HG03045 (cell line): ENCODE data around the gene SLC7A6.
A peak's percentile ranks its signal among the peaks of the same experiment; 100 is the strongest.
"Not testable (repeated sequence)": the region's sequence is repeated elsewhere in the genome, so short reads cannot be mapped to it uniquely, and the experiment has no call there.

Source experiments
- ATAC-seq: cut with Tn5 transposase; IDR thresholded peaks from one replicate; pipeline ENCODE4 v1.9.1; 2021; ENCODE audit warnings: mild to moderate bottlenecking, moderate library complexity; ENCODE audit not compliant: unreplicated experiment

Gene SLC7A6

DNA sequence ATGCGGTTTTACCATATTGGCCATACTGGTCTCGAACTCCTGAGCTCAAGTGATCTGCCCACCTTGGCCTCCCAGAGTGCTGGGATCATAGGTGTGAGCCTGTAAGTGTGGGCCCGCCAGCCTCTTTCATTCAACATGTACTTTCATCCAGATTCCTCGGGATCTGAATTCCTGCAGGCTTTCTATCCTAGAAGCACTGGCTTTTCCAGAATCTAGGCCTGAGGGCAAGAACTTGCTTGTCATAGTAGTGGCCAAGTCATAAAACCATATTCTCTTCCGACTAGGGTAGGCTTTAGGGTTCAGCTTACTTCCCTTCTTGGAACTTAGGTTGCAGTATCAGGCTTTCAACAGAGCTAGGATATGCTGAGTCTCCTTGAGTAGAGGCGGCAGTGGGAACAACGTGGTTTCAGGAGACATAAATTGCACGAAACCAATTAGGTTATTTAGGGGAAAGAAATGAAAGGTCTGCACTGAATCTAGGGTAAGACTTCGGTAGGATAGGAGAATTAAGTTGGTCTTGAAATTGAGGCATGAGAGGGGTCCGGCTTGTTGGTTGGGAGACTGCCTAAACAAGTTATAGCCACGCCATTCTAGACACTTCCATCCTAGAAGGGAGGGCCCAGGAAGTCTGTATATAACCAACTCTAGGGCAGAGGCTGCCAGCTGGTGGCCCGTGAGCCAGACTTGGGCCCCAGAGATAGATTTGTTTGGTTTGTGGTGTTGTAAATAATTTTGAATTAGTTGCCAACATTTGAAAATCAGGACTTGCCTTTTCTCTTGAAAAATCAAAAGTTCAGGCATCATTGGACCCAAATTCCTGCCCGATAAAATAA, 15.6 kb downstream of the SLC7A6 start:
- ATAC-seq: no peak

DNA sequence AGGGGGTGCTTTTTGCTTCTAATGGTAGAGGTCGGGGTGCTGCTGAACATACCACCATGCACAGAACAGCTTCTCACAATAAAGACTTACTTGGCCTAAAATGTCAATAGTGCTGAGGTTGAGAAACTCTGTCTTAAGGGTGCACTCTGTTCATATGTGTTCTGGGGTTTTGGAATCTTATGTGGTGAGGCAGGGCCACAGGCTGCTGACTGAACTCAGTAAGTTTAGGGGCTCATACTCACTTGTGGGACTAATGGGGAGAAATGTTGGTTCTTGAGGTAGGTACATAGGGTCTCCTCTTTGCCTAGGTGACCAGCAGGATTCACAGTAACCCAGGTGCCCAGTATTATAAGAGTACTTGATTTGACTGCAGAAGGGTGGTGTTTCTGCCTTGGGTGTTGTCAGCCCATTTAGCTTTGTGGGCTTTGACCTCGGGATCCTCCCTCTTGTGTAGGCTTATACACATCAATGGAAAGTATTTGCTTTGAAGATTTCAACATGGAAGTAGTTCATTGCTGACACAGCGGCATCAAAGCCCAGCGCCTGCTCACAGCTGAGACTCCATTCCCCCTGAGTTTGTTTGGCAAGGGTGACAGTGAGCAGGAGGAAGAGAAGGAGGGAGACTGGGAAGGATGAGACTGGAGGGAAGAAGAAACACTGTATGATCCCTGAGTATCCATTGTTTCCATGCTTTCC, 17.2 kb downstream of the SLC7A6 start:
- no peak for ATAC-seq

DNA sequence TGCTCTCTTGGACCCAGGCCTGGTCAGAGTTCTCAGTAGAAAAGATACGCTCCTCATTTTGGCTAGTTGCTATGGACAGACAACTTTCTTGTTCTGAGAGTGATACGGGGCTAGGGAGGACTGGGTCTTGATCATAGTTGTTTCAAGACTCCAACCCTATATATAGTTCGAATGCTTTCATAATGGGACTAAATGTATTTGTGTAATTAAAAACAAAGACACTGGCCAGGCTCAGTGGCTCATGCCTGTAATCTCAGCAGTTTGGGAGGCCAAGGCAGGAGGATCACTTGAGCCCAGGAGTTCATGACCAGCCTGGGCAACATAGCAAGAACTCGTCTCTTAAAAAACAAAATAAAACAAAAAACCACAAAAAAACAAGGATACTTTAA, 17.7 kb downstream of the SLC7A6 start:
- ATAC-seq: no peak

DNA sequence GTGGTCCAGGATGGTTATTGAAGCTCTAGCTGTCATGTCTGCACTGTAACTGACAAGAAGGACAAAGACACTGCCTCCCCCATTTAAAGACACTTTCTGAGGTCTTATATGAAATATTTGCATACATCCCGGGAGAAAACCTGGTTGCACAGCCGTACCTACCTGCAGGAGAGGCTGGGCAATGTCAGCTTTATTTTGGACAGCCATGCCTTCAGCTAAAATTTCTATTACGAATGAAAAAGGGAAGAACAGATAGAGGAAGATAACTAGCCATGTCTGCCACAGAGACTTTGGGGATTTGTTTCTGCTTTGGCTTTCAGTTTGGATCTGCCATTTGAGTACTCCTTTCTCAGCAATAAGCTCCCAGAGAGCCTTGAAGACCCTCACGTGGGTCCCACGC, 19.0 kb downstream of the SLC7A6 start:
- no peak for ATAC-seq

DNA sequence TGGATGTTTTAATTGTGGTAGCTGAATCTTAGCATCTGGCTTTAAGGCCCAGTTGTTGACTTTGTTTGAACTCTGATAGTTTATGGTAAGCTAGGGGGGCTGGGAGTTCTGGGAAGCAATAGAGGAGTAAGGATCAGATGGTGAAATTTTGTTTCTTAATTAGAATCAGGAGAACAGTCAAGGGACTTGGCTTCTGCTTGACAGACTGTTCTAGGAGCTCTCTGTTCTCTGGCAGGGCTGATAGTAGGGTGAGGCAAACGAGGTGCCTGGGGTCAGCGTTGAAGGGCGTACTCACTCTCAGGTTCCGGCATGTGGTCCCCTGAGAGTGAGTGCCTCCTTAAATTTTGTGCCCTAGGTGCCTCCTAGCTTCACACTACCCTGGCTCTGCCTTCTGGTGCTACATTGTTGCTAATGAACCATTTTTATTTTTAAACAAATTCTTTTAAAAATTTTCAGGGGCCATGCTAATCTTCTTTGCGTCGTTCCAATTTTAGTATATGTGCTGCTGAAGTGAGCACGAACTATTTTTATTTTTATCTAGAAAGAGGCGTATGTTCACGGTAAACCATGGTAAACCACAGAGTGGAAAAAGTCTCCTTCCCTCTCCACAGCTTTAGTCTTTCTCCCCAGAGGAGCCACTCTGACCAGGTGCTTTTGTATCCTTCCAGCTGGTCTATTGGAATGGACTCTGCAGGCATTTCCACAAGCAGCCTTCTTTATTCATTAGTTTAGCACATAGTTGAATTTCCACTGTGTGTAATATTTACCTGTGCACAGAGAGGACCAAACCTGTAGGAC, 19.7 kb downstream of the SLC7A6 start:
- ATAC-seq: peak; percentile 47

DNA sequence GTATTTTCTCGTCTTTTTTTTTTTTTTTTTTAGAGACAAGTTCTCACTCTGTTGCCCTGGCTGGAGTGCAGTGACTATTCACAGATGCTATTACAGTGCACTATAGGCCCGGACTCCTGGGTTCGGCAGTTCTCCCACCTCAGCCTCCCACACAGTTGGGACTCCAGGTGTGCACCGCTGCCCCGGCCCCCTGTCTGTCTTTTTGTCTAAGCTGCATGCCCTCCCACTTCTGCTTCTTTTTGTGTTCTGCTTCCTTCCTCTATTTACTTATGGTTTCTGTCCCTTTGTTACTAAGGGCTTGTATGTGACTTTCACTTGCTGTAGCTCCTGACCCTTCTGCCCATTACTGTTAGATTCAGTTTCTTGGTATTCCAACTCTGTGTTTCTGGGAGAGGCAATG, 20.5 kb downstream of the SLC7A6 start:
- no peak for ATAC-seq

DNA sequence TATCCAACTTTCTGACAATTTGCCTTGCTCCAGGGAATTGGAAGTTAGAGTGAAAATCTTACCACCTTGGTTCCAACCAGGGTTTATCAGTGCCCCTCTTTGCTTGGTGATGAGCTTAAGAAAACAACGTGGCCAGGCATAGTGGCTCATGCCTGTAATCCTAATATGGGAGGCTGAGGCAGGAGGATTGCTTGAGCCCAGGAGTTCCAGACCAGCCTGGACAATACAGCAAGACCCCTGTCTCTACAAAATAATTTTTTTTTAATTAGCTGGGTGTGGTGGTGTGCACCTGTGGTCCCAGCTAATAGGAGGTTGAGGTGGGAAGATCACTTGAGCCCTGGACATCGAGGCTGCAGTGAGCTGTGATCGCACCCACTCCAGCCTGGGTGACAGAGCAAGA, 21.4 kb downstream of the SLC7A6 start:
- no peak for ATAC-seq

DNA sequence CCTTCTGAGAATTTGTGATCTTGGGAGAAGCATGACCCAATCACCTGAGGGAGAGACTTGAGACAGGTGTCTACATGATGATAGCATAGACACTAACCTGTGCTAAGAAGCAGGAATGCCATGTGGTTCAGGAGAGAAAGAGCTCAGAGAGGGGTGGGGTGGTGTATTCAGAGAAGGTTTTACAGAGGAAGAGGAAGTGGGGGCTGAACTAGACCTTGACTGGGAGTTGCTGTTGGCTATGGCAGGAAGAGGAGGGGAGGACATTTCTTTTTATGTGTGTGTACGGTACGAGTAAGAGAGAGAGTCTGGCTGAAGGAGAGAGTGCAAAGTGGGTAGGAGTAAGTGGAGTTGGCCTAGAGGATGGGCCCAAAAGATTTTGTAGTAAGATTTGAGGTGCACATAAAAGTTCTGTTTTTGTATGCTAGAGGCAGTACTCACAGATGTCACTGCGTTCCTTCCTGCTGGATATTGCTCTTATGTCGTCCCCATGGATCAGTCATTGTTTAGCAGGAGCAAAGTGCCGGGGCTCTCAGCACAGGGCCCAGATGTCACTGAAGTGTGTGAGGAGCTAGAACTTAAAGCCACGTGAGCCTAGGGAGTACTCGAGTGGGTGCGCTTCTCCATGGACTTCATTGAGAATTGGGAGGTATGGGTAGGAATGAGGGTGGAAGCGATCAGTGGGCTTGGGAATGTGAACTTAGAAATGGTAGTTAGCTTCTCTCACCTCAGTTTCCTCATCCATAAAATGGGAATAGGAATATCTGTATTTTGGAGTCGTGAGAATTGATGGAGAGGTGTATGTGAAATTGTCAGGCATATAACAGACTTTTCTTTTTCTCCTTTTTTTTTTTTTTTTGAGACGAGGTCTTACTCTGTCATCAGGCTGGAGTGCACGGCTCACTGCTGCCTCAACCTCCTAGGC, 22.1 kb downstream of the SLC7A6 start:
- ATAC-seq: no peak

DNA sequence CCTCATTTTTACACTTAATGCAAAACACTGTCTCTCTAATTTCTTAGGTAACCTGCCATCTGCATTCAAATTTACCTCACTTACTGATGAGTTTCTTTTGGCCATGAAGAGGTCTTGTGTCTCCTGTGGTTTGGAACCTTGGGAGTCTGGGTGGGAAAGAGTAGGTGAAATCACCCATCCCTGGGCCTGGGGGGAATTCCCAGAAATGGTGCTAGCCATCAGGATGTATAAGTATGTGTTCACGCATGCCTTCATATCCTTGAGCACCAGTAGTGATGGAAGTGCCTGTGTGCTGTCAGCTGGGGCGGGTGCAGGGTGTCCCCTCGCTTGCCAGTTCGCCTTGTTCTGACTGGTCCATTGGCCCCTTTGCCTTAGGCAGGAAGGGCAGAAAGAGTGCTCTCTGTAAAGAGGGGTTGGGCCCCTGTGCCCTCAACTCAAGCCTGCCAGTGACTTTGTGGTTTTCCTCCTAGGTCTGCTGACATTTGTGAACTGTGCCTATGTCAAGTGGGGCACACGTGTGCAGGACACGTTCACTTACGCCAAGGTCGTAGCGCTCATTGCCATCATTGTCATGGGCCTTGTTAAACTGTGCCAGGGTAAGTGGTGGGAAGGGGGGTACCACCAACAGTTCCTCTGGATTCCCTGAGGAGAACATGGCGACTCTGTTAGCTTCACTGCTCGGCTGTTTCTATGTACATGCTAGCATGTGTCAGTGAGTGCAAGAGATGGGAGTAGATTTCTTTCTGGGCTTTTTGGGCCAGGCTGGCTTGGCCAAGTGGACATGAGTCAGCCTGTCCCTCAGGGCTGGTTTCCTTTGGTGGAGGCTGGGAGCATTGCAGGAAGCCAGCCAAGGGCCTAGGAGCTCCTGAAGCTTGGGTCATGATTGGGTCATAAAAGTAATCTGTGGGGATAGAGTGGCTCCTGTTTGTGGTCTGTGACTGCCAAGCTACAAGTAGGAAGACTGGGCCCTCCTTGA, 23.2 kb downstream of the SLC7A6 start:
- ATAC-seq: no peak

DNA sequence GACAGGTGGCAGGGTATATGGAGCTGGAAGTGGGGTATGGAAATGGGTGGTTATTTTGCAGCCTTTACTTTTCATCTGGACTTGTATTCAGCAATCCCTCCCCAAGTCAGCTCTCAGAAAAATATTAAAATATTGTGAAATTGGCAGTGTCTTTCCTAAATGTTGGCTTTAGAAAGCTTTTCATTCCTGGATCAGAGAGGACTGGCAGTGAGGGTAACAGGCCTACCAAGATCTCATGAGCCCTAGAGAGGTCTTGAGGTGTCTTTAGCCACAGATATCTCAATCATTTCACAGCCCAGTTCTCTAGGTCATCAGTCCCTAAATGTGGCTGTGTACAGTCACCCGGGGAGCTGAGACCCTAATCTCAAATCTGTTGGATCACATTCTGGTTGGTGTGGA, 23.9 kb downstream of the SLC7A6 start:
- ATAC-seq: no peak

DNA sequence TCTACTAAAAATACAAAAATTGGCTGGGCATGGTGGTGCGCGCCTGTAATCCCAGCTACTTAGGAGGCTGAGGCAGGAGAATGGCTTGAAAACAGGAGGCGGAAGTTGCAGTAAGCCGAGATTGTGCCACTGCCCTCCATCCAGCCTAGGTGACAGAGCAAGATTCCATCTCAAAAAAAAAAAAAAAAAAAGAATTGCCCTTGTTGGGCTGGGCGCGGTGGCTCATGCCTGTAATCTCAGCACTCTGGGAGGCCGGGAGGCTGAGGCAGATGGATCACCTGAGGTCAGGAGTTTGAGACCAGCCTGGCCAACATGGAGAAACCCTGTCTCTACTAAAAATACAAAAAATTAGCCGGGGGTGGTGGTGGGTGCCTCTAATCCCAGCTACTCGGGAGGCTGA, 24.5 kb downstream of the SLC7A6 start:
- not testable (repeated sequence) for ATAC-seq

DNA sequence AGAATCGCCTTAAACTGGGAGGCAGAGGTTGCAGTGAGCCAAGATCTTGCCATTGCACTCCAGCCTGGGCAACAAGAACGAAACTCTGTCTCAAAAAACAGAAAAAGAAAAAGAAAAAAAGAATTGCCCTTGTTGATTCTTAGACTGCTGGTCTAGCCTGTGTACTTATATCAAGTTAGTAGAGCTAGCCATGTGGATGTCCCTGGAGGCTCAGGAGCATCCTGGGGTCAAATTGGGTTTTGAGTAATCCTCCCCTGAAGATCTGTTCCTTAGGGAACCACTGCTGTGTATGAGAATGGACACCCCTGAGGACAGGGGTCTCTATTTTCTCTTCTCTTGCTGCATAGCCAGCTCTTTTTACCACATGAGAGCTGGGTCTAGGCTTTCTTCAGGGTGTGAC, 24.9 kb downstream of the SLC7A6 start:
- no peak for ATAC-seq

DNA sequence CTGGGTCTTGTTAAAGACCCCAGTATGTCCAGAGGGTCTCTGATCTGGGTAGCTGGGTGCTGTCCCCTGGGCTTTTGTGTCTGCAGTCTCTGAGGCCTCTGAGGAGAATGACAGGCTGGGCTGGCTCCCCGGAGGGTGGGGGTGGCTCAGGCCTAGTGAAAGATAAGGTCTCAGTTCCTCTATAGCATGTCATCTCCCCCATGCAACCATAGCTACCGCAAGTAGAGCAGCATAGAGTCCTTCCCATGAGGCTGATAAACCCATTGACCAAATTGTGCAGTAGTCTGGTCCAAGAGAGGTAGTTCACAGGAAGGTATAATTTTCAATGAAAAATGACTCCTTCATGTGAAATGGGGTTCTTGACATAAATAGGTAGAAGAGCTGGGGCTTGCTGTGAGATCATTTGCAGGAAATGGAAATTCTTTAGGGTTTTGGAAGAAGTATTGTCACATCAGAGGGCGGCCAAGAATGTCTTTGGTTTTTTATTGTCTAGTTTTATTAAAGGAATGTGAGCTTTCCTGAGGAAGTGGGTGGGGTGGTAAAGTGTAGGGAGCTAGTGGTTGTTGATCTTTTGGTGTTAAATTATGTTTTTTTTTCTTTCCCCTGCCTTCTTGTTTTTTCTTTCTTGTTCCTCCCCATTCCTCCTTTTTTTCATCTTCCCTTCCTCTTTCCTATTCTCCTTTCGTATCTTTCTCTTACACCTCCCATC, 25.4 kb downstream of the SLC7A6 start:
- ATAC-seq: peak; percentile 76

DNA sequence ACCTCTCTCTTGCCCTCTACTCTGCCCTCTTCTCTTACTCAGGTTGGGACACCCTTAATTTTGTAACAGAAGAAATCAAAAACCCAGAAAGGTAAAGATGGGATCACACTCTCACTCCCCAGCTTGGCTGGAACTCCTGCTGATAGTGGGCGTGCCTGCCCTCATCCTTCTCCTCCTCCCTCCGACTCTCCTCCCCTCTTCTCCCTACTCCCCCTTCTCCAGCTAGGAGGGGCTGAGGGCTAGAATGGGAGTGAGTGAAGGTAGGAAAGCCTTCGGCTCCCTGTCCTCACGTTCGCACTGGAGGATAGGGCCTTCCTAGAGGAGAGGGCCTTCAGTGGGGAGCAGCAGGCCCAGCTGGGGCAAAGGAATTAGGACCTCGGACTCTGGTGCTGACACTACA, 26.1 kb downstream of the SLC7A6 start:
- ATAC-seq: no peak

DNA sequence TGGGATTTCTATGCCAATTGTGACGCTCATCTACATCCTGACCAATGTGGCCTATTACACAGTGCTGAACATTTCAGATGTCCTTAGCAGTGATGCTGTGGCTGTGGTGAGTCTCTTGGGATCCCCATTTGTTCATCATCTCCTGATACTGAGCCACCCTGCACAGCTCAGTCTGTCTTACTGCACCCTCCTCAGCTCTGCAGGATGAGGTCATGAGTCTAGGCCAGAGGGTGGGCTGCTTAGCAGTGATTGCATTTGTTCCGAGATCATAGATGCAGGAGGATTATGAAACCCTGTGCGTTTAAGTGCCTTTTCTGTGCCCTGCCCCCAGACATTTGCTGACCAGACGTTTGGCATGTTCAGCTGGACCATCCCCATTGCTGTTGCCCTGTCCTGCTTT, 26.9 kb downstream of the SLC7A6 start:
- ATAC-seq: no peak

DNA sequence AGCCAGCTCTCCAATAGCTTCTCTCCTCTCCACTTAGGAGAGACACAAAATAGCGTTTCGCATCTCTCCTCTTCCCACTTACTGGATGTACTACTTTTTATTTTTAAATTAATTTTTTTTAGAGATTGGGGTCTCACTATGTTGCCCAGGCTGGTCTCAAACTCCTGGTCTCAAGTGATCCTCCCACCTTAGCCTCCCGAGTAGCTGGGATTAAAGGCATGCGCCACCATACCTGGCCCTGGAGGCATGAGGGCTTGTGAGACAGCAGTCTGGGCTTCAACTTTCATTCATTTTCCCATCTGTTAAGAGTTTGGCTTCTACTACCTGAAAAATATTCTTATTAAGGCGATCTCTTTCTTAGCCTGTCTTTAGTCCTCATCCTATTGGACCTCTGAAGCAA, 28.1 kb downstream of the SLC7A6 start:
- no peak for ATAC-seq

DNA sequence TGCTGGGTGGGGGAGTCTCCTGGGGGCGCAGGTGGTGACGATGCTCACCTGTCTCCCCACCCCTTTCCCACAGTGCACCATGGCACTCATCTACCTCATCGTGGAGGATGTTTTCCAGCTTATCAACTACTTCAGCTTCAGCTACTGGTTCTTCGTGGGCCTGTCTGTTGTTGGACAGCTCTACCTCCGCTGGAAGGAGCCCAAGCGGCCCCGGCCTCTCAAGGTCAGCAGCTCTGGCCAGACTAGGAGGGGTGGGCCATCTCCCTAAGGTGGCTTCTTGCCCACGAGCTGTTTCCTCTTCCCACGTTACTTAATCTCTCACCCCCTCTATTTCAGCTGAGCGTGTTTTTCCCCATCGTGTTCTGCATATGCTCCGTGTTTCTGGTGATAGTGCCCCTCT, 32.0 kb downstream of the SLC7A6 start:
- no peak for ATAC-seq

DNA sequence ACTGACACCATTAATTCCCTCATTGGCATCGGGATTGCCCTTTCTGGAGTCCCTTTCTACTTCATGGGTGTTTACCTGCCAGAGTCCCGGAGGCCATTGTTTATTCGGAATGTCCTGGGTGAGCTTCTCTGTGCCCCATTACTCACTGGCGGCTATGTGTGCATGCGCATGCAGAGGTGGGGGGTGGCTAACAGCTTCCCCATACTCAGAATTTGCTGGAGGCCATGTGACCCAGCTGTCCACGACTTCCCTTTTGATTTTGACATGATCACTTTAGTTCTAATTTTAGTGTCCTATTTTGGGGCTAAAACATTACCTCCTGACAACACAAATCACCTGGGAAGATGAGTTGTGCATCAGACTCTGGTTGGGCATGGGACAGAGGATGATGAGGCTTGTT, 32.4 kb downstream of the SLC7A6 start:
- ATAC-seq: no peak

DNA sequence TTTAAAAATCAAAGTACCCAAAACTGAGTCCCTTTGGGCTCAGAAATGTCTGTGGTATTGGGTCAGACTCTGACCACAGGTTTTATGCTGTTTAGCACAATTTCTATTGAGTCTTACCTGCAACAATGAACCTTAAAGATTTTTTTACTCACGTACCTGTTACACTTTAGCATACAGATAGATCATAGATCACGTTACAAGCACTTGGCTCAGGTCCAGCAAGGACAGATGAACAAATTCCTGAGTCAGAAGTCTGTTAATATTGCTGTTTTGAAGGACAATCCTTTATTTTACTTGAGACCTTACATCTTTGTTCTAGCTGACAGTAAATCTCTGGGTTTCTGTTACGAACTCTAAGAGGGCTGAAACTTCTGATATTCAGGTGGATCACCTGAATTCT, 33.6 kb downstream of the SLC7A6 start:
- no peak for ATAC-seq
